ENCODE measurements around the gene PLA2G2C.

DNA sequence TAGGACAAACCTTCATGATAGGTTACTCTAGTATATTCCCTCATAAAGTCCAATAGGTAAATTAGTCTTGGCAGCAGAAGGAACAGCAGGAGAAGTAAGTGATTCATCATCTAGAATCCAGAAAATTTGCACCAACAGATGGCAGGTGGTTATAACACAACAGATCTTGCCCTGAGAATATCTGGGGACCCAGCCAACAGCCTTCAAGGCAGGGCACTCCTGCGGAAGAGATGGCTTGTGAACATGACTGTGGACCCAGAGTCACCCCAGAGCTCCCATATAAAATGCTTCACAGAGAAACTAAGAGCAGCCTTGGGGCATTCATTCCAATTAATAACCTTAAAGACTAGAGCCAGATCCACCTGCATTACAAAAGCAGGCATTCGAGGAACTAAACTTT lies 7.9 kb upstream of the PLA2G2C start:
- TF ChIP-seq CTCF (conservative IDR thresholded peaks at IDR 0.05) (no peak), ZFX (IDR thresholded peaks at IDR 0.05) (no peak)
